Measurements from ENCODE around the gene MRPL14.

DNA sequence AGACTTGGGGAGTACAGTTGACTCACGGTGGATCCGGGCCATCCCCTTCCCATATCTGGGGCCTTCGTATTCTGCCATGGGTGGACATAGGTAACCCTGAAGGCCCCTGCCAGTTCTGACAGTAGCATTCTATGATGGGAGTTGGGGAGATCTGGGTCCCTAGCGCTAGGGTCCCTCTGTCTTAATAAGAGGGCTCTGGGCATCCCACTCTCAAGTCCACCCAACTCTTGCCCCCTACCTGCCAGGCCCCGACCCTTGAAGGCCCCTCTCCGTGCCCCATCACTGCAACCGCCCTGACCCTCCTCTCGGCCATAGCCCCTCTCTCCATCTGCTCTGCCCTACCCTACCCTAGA lies 24.8 kb upstream of the MRPL14 start:
- TF ChIP-seq MAFG (tag; conservative IDR thresholded peaks at IDR 0.05) (no peak), ZNF79 (CRISPR knock-in tag; IDR thresholded peaks at IDR 0.05; ENCODE audit: low read depth) (no peak), EGR1 (conservative IDR thresholded peaks at IDR 0.05) (no peak), CTCF (IDR thresholded peaks at IDR 0.05 in 2 of 3, conservative IDR thresholded peaks at IDR 0.05 in 1 of 3; ENCODE audit: insufficient read depth in 2 of 3, low read depth in 1 of 3, low read length in 3 of 3) (no peak; a peak in 1 of 6 replicates), SMARCB1 (IDR thresholded peaks at IDR 0.05; ENCODE audit: insufficient read length, low read depth) (no peak), CBX5 (IDR thresholded peaks at IDR 0.05; ENCODE audit: borderline replicate concordance, low read depth) (no peak)

All from K562 (cell line).